Measurements from ENCODE around the gene BCAT1.
A peak's percentile ranks its signal among the peaks of the same experiment; 100 is the strongest.

Gene BCAT1

GRCh38 chr12:24803430-24804245 lies 145.3 kb downstream of the BCAT1 start:
- DNase-seq: no peak

- DNase-seq: no peak
Measured at GRCh38 chr12:24798335-24798734, 150.6 kb downstream of the BCAT1 start.

- DNase-seq: no peak
Measured at GRCh38 chr12:24797901-24798300, 151.0 kb downstream of the BCAT1 start.

- DNase-seq: no peak
Measured at GRCh38 chr12:24796876-24797275, 152.0 kb downstream of the BCAT1 start.

GRCh38 chr12:24795699-24796347 lies 153.1 kb downstream of the BCAT1 start:
- no peak for DNase-seq

- DNase-seq: no peak
Measured at GRCh38 chr12:24791622-24792021, 157.3 kb downstream of the BCAT1 start.

GRCh38 chr12:24788886-24789285 lies 160.0 kb downstream of the BCAT1 start:
- DNase-seq: no peak

GRCh38 chr12:24780697-24781368 lies 168.1 kb downstream of the BCAT1 start:
- peak; percentile 3 for DNase-seq

- DNase-seq: peak; percentile 3
Measured at GRCh38 chr12:24778486-24779304, 170.2 kb downstream of the BCAT1 start.

- DNase-seq: no peak
Measured at GRCh38 chr12:24777359-24777758, 171.5 kb downstream of the BCAT1 start.

- no peak for DNase-seq
Measured at GRCh38 chr12:24776861-24777260, 172.0 kb downstream of the BCAT1 start.

- no peak for DNase-seq
Measured at GRCh38 chr12:24775073-24775472, 173.8 kb downstream of the BCAT1 start.

- DNase-seq: no peak
Measured at GRCh38 chr12:24773996-24774395, 174.9 kb downstream of the BCAT1 start.

- no peak for DNase-seq
Measured at GRCh38 chr12:24772813-24773212, 176.1 kb downstream of the BCAT1 start.

GRCh38 chr12:24770821-24771220 lies 178.1 kb downstream of the BCAT1 start:
- no peak for DNase-seq

GRCh38 chr12:24770334-24770733 lies 178.6 kb downstream of the BCAT1 start:
- DNase-seq: no peak

GRCh38 chr12:24769682-24770081 lies 179.2 kb downstream of the BCAT1 start:
- DNase-seq: no peak

GRCh38 chr12:24768415-24768814 lies 180.5 kb downstream of the BCAT1 start:
- DNase-seq: no peak

- no peak for DNase-seq
Measured at GRCh38 chr12:24767016-24767415, 181.9 kb downstream of the BCAT1 start.

- no peak for DNase-seq
Measured at GRCh38 chr12:24764712-24765111, 184.2 kb downstream of the BCAT1 start.

GRCh38 chr12:24760606-24761378 lies 188.1 kb downstream of the BCAT1 start:
- no peak for DNase-seq

GRCh38 chr12:24760162-24760561 lies 188.7 kb downstream of the BCAT1 start:
- DNase-seq: no peak

All from amniotic stem cell (primary cell).